Ovary (tissue), 3 donors: ENCODE data around the gene GABRR3.

ENCODE experiments used
- CTCF ChIP-seq, 3 donors: fragments of 450-650 bp in 2 of 3; fragments of 200-600 bp in 1 of 3; IDR thresholded peaks; one replicate each; pipeline versions ENCODE4 v1.5.1 to v1.8.0; 2016 to 2022; ENCODE audit warnings: antibody characterized with exemption in 3 of 3, mild to moderate bottlenecking in 1 of 3
- POLR2A ChIP-seq: fragments of 450-650 bp; IDR thresholded peaks from one replicate; pipeline ENCODE4 v1.6.1; 2017; ENCODE audit warnings: antibody characterized with exemption, mild to moderate bottlenecking, moderate library complexity
- donor health status: DM: no; HTN: no; CAD: no.

GRCh38 chr3:97939401-97939800 lies 95.7 kb downstream of the GABRR3 start:
- TF ChIP-seq CTCF (IDR thresholded peaks at IDR 0.05), result no peak
- TF ChIP-seq POLR2A, result no peak
